D721Med (cell line): Measurements from ENCODE around the gene SCAMP4.
"Not testable (repeated sequence)": the region's sequence is repeated elsewhere in the genome, so short reads cannot be mapped to it uniquely, and the experiment has no call there.

Experiments
- DNase-seq: peaks from one replicate; pipeline ENCODE4 v3.0.0; 2011; ENCODE audit warnings: low spot score; ENCODE audit not compliant: insufficient read length
- FAIRE-seq: peaks from 2 replicates; lab custom pipeline; 2011; peaks lifted over from hg19 to GRCh38; lab: Jason Lieb, UNC
- CTCF ChIP-seq: IDR thresholded peaks from 2 replicates; pipeline ENCODE4 v1.5.1; 2012; ENCODE audit warnings: mild to moderate bottlenecking, control low read depth; ENCODE audit not compliant: insufficient read depth; ENCODE audit errors: missing control alignments

Gene SCAMP4

GRCh38 chr19:1868971-1869370 lies 36.2 kb upstream of the SCAMP4 start:
- DNase-seq (no peak), FAIRE-seq (no peak)
- TF ChIP-seq CTCF, result no peak

GRCh38 chr19:1871140-1871597 lies 34.0 kb upstream of the SCAMP4 start:
- no peak for TF ChIP-seq CTCF
- FAIRE-seq (no peak), DNase-seq (no peak)

GRCh38 chr19:1871630-1872029 lies 33.6 kb upstream of the SCAMP4 start:
- DNase-seq (no peak), FAIRE-seq (no peak)
- no peak for TF ChIP-seq CTCF

GRCh38 chr19:1872807-1873523 lies 32.2 kb upstream of the SCAMP4 start:
- FAIRE-seq, result no peak
- TF ChIP-seq CTCF, result no peak

GRCh38 chr19:1873524-1874473 lies 31.4 kb upstream of the SCAMP4 start:
- DNase-seq (no peak), FAIRE-seq (no peak)
- no peak for TF ChIP-seq CTCF

More at GRCh38 chr19:1872807-1873523, 32.2 kb upstream of the SCAMP4 start:
- DNase-seq, result no peak

GRCh38 chr19:1874554-1875185 lies 30.5 kb upstream of the SCAMP4 start:
- DNase-seq, result no peak
- no peak for TF ChIP-seq CTCF
- FAIRE-seq, result no peak

GRCh38 chr19:1875265-1875645 lies 29.9 kb upstream of the SCAMP4 start:
- not testable (repeated sequence) for DNase-seq, FAIRE-seq
